Renal pelvis (tissue), 12 donors: ENCODE results near the gene NTN1. TPM values are rescaled to one million over a fixed set of nuclear protein-coding genes. Genes with fewer than 3 reads are reported as not detected.
"Not testable (repeated sequence)": the region's sequence is repeated elsewhere in the genome, so short reads cannot be mapped to it uniquely, and the experiment has no call there.

Source experiments
- DNase-seq: peaks from one replicate; pipeline ENCODE4 v3.0.0-alpha.2; 2013
- long read RNA-seq, 16 experiments: transcript quantifications; one replicate each; lab custom pipeline, GENCODE V29; 2026
- polyA plus RNA-seq, 3 donors: library from polyadenylated mRNA; unstranded; fragments of 120-200 nt; gene quantifications; one replicate each; pipeline ENCODE4 v1.2.1, GENCODE V29; 2013; ENCODE audit not compliant: insufficient read length in 3 of 3

NTN1 gene
- polyA plus RNA-seq: 1 to 10 TPM in 2 of 3 donors, under 1 TPM in 1; 0.90 to 5.1 (median 3.4) TPM
- long read RNA-seq, donor 1: 0 reads
- long read RNA-seq, donor 2: 0 reads
- long read RNA-seq, donor 3: 0 reads
- long read RNA-seq, donor 4: 0 reads
- long read RNA-seq, donor 5: 0 reads
- long read RNA-seq, donor 6: 0 reads
- long read RNA-seq, donor 7: 0 reads
- long read RNA-seq, donor 8, full-length matches to known transcripts: 8 of 18 reads
- long read RNA-seq, donor 8, partial matches to known transcripts: 10 of 18 reads
- long read RNA-seq, donor 8, other reads (novel, unspliced or antisense): 0 of 18 reads
- long read RNA-seq, donor 9: 0 reads
- long read RNA-seq, donor 10: 0 reads
- long read RNA-seq, donor 11: 0 reads
- long read RNA-seq, donor 12: 0 reads
- long read RNA-seq, donor 13: 0 reads
- long read RNA-seq, donor 14: 0 reads
- long read RNA-seq, donor 15: 0 reads
- long read RNA-seq, donor 16: 0 reads

DNA sequence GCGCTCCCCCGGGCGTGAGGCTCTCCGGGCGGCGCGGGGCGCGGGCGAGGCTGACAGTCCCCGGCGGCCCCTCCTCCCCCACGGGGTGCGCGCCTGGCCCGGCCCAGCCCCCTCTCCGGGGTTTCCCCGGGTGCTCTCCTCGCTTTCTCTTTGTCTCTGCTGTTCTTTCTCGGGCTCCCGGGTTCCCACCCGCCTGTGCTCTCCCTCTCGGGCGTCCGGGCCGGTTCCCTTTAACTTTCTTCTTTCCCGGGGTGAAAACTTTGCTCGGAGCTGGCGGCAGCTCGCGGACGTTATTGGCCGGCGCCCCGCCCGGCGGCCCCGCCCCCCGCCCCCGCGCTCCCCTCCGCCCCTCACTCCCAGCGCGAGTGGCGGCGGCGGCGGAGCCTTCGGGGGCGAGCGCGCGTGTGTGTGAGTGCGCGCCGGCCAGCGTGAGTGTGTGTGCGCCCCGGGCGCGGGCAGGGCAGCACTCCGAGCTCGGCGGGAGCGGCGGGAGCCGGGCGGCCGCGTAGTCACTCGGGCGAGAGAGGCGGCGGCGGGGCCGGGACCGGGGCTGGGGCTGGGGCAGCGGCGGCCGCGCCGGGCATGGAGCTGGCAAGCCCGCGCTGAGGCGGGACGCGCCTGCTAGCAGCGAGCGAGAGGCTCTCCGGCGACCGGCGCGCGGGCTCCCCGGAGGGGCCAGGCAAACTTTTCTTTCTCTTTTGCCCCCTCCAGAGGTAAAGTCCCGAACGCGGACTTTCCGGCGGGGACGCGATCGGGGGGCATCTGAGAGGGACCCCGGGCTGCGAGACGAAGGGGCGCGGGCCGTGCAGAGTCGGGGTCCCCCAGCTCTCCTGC is at the start of gene NTN1:
Gene NTN1 (plus strand): TSS at position 353 of the 834 bp plus-strand sequence. CDS start 864 bp downstream, outside the sequence.
- DNase-seq: no peak

- no peak for DNase-seq
These were observed 46.1 kb upstream of the NTN1 start for GRCh38 chr17:8975091-8975725.

DNA sequence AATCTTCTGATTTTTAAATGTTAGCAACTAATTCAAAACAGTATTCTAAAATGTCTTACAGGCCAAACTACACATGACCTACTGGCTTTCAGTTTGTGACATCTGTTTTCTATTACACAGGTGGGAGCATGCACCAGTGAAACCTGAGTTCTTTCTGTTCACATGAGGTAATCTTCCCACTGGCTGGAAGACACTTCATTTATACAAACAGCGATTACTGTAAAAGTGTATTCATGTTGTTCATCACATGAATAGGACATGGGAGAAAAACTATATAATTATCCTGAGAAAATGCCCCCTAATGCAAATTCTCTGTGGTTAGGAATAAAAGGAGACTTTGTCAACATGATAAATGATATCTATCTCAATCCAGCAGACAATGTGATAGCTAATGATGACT is 44.7 kb upstream of the NTN1 start:
- no peak for DNase-seq

GRCh38 chr17:8979715-8980114 is 41.6 kb upstream of the NTN1 start:
- DNase-seq: no peak

DNA sequence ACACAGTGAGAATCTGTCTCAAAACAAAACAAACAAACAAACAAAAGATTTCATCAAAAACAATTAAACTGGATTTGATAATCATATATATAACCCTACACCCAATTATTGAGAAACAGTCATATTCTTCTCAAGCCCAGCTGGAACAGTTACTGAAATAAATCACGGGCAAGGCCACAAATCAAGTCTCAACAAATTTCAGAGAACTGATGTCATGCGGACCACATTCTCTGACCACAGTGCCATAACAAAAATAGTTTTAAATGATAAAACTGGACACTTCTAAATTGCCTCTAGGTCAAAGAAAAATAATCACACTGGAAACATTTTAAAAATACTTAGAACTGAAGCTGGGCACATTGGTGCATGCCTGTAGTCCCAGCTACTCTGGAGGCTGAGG is 39.9 kb upstream of the NTN1 start:
- DNase-seq: no peak

GRCh38 chr17:8984225-8984624 is 37.1 kb upstream of the NTN1 start:
- DNase-seq: not testable (repeated sequence)

GRCh38 chr17:8985054-8985701 is 36.1 kb upstream of the NTN1 start:
- no peak for DNase-seq

- DNase-seq: no peak
These were observed 35.0 kb upstream of the NTN1 start for GRCh38 chr17:8986295-8986694.

DNA sequence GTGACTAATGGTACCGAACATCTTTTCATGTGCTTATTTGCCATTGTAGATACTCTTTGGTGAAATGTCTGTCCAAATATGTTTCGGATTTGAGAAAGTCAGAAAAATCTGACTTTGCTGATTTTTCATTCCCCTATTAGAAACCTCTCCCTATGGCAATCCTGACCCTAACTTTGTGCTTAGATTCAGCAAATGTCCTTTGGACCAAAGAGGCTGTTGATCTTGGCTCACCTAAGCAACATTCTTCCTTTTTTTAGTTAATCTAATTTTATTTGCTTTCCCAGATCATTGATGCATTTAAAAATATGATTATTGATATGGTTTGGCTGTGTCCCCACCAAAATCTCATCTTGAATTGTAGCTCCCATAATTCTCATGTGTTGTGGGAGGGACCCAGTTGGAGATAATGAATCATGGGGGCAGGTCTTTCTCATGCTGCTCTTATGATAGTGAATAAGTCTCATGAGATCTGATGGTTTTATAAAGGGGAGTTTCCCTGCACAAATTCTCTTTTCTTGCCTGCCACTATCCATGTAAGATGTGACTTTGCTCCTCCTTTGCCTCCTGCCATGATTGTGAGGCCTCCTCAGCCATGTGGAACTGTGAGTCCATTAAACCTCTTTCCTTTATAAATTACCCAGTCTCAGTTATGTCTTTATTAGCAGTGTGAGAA is 32.9 kb upstream of the NTN1 start:
- DNase-seq: not testable (repeated sequence)

DNA sequence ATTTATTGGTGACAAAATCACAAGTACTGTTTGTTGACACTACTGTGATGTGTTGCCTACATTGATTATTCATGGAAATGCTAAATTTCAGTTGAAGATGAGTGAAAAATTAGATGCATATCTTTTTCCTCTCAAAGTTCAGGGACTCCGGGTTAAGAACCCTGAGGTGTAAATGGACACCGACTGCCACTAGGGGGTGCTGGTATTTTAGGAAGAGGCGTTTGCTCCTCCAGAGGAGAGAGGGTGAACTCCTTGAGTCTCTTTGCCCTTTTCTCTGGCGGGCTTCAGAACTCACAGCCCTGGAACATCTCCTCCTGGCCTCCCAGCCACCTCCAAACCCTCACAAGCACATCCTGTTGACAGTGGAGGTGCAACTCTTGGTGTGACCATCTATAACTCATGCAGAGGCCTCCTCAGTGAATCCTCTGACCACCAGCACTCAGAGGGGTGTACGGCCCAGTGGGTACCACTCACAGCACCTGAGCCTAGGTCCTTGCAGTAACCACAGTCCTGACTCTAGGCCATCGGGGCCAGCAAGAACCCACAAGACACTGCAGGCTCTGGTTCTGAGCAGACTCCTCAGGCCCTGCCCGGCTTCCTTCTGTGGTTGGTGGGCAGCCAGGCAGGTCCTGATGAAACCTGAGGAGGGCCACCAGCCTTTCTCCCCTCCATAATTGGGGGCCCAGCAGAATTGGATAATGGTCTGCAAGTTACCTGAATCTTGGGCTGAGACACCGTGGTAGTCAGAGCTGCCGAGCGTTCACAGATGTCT is 29.6 kb upstream of the NTN1 start:
- DNase-seq: no peak

GRCh38 chr17:8994319-8994718 is 27.0 kb upstream of the NTN1 start:
- no peak for DNase-seq

DNA sequence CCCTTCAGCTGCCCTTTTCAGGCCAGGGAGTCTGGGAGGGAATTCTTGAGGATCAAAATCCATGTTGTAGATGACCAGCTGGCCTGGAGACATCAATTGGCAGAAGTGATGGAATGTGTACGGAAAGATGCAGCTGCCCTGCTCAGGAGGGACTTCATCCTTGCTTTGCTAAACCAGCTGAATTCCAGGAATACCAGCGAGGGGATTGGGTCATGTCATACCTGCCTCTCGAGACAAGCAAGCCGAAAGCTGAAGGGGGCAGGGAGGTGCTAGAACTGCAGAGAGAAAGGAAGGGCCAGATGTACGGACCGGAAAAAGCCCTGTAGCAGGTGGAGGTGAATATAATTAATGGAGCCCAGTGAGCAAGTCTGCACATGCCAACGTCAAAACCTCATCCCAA is 25.6 kb upstream of the NTN1 start:
- DNase-seq: no peak

DNA sequence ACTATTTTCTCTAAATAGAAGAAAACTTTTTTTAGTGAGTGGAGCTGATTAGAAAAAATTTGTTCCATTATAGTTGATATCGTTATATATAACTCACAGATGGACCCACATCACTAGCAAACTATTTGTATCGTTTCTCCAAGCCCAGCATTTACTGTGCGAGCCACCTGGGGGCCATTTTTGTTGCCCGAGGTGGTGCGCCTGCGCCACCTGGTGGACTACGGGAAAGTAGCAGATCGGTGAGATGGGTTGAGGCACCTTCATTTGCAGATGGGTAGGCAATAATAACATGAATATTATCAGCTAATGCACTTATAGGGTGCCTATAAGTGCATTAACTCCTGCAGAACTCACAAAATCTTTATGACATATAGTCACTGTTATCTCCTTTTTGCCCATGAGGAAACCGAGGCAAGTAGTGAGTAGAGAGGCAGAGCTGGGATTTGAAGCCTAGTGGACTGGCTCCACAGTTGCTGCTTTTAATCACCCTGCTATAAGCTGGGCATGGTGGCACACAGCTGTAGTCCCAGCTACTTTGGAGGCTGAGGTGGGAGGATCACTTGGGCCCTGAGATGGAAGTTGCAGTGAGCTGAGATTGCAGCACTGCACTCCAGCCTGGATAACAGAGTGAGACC is 23.2 kb upstream of the NTN1 start:
- DNase-seq: no peak

GRCh38 chr17:9001559-9001958 is 19.8 kb upstream of the NTN1 start:
- no peak for DNase-seq

DNA sequence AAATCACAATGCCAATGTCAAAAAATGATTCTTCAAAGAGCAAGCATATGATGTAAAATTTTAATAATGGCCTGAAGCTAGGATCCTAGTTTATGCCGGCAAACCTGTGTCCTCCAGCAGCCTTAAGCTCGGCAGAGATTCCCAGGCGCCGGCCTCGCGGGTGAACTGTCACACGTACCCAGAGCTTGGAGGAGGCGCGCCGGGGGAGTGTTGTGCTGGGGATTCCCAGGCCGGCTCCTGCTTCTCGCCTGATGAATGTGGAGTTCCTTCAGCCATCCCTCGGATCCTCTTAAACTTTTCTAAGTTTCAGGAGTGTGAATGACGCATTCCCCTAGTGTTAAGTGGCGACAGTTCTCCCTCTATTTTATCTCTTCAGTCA is 19.1 kb upstream of the NTN1 start:
- no peak for DNase-seq

GRCh38 chr17:9002606-9003354 is 18.5 kb upstream of the NTN1 start:
- DNase-seq: no peak

- no peak for DNase-seq
These were observed 17.8 kb upstream of the NTN1 start for GRCh38 chr17:9003355-9004131.
